Skeletal muscle cell (primary cell): ENCODE measurements around the gene CYP11A1.

Source experiments
- DNase-seq: peaks from one replicate; pipeline ENCODE4 v3.0.0-alpha.2; 2010; ENCODE audit warnings: low read depth
- H3K4me3 ChIP-seq: 2 replicates; pipeline ENCODE4 v1.5.1; 2011; ENCODE audit warnings: low read depth, mild to moderate bottlenecking, control low read depth, low read length, moderate library complexity

CYP11A1 gene

DNA sequence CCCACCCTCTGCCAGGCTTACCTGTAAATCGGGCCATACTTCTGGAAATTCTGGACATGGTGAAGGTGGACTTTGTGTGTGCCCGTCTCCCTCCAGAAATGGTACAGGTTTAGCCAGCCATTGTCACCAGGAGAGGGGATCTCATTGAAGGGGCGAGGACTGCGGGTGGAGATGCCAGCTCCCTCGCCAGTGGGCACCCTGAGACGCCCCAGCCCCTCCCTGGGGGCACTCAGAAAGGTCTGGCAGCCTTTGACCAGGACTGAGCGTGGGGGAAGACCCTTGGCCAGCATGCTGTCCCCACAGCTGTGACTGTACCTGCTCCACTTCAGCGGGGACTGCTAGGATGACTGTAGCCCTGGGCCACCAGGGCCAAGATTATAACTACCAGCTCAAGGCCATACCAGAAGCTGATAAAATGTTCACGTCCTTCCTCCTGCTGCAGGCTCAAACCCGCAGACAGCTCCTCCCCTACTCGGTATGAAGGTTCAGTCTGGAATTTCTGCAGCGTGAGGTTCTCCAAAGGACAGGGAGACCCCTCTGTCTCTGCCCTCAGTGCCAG lies at the start of gene CYP11A1:
TSS of gene CYP11A1 (minus strand) at position 351 of the 559 bp plus-strand sequence. CDS start at position 290, 61 bp downstream.
- no peak within 1 kb of the TSS for H3K4me3 ChIP-seq
- DNase-seq = no peak

DNA sequence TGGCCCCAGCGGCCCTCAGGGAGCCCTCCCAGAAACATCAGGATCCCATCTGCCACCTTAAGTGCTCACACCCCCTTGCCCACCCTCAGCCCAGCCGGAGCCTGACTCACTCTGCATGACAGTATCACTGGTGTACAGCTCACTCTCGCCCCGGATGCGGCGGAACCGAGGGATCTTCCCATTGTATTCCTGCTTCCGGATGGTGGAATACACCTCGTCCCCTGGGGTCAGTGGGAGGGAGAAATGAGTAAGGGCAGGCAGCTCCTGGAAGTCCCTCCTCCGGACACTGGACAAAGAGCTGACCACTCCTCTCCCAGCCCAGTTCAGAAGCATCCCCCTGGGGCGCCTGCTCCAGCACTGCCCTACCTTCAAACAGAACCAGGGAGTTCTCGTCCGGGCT lies 49.8 kb upstream of the CYP11A1 start:
- H3K4me3 ChIP-seq = no peak overlapping the region
- DNase-seq = peak; percentile 55

DNA sequence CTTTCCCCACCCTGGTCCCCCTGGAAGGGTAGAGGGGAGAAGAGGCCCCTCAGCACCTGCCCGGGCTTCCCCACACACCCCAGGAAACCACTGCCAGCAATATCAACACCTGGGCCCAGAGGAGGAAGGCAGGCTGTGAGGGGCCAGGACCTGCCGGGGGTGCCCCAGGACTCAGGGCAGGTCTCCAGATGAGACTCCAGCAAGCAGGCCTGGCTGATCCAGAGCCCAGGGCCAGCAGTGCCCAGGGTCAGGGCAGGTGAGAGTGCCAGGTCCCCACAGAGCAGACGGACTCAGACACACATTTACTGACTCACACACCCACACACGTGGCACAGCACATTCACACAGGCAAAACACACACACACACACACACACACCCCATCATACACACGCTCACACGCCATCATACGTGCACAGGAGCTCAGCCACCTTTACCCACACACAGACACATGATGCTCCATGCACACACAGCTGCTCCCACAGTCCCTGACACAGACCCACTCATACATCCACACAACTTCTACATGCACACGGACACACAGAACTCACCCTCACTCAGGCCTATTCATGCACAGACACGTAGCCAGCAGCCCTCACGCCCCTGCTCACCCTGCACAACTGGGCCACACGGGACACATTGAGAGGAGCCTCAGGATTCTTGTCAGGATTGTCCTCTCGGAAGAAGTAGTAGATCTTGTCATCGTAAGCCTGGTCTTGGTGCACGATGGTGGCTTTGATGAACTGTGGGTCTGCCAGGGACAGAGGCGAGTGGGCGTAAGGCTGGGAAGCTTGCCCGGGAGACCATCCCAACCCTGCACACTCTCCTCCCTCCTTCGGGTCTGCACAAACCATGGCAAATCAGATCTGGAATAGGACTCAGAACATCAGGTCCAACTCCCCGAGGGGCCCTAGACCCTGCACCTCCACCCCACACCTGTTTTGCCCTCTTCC lies 48.8 kb upstream of the CYP11A1 start:
- H3K4me3 ChIP-seq = no peak overlapping the region
- DNase-seq = no peak

DNA sequence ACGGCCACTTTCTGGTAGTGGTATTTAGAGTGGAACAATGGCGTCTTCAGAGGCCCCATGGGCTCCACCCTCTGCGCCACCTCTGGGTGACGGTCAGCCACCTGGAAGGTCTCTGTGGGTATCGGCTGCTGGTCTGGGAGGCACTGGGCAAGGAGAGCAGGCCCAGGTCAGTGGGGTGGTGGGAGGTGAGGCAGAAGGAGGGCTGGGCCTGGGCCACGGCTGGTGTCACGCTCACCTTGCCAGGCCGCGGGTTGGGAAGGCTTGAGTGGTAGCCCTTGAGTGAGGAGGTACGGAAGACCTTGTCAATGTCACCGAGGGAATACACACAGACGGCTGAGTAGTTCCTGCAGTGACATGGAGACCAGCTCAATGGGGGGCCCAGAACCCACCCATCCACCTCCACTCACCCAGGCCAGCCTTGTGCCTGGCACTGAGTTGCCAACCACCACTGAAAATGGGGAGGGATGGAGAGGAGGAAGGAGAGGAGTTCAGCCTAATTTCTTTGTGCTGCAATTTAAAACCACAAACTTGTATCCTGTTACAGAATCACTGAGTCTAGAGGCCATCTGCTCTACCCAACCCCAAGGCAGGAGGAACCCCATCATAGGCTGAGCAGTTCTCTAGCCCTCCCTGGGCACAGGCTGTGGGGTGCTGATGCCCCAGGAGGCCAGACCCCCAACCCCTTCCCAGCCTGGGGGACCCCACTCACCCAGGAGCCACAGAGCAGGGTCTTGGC lies 47.3 kb upstream of the CYP11A1 start:
- no peak for DNase-seq
- H3K4me3 ChIP-seq = no peak overlapping the region

- no peak for DNase-seq
- H3K4me3 ChIP-seq = no peak overlapping the region
Observed at GRCh38 chr15:74414081-74414580, 46.7 kb upstream of the CYP11A1 start.

- H3K4me3 ChIP-seq = no peak overlapping the region
- no peak for DNase-seq
Observed at GRCh38 chr15:74413350-74414080, 46.1 kb upstream of the CYP11A1 start.

DNA sequence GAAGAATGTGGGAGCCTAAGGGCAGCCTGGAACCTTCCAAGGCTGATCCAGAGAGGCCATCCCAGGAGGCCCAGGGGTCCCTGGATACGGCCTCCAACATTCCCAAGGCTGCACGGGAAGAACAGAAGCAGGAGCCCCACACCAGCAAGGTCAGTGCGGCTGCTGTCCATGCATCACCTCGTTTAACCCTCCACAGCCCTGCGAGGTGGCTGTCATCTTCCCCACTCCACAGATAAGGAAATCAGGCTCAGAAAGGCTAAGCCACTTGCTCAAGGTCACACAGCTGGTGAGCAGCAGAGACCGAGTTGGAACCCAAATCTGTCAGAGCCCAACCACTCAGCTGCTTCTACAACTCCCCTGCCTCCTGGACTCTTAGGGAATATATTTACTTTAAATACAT lies 44.7 kb upstream of the CYP11A1 start:
- DNase-seq = no peak
- no peak overlapping the region for H3K4me3 ChIP-seq

- no peak overlapping the region for H3K4me3 ChIP-seq
- DNase-seq = no peak
Observed at GRCh38 chr15:74411686-74412085, 44.2 kb upstream of the CYP11A1 start.

GRCh38 chr15:74410502-74410901 lies 43.1 kb upstream of the CYP11A1 start:
- H3K4me3 ChIP-seq = no peak overlapping the region
- no peak for DNase-seq

- no peak overlapping the region for H3K4me3 ChIP-seq
- no peak for DNase-seq
Observed at GRCh38 chr15:74409225-74409624, 41.8 kb upstream of the CYP11A1 start.

GRCh38 chr15:74408815-74409214 lies 41.4 kb upstream of the CYP11A1 start:
- H3K4me3 ChIP-seq = no peak overlapping the region
- no peak for DNase-seq

- H3K4me3 ChIP-seq = no peak overlapping the region
Observed at GRCh38 chr15:74408385-74408784, 40.9 kb upstream of the CYP11A1 start.

GRCh38 chr15:74406992-74407705 lies 39.7 kb upstream of the CYP11A1 start:
- H3K4me3 ChIP-seq = no peak overlapping the region
- DNase-seq = peak; percentile 85

More at GRCh38 chr15:74408385-74408784, 40.9 kb upstream of the CYP11A1 start:
- no peak for DNase-seq

DNA sequence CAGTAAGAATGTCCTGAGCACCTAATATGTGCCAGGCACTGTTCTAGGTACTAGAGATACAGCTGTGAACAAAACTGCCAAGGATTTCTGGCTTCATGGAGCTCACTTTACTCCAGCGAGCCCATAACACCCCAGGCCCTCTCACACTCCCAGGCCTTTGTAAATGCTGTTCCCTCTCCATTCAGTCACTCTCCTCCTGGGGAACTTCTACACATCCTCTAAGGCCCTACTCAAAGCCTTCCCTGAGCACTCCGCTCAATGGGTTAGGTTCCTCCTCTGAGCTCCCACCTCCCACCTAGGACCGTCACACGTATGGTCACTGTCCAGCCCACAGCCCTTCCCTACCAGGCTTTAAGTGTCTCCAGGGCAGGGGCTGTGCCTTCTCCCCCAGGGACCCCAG lies 39.1 kb upstream of the CYP11A1 start:
- no peak overlapping the region for H3K4me3 ChIP-seq
- DNase-seq = no peak

- no peak overlapping the region for H3K4me3 ChIP-seq
- DNase-seq = no peak
Observed at GRCh38 chr15:74405823-74406222, 38.4 kb upstream of the CYP11A1 start.

DNA sequence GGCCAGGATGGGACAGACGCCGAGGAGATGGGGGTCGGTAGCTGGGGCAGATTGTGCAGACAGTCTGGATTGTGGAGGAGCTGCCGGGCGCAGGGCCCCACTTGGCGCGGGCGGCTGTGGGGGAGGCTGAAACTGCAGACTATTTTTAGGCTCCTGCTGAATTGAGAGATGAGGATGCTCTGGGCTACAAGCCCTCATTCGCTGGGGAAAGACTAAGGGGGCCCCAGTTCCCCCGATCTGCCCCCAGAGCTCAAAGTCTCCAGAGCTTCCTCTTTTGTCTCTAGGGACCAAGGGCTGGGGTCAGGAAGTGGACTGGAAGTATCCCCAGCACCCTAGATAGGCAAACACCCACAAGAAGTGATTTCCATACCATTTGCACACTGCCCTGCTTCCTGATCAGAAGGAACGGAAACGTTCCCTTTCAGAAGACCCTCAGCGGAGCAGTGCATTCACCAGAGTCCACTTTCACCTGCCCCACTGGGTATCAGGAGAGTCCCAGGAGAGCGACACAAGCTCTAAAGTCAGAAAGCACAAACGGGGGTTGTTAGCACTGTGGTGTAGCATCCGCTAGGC lies 36.6 kb upstream of the CYP11A1 start:
- no peak overlapping the region for H3K4me3 ChIP-seq
- no peak for DNase-seq

DNA sequence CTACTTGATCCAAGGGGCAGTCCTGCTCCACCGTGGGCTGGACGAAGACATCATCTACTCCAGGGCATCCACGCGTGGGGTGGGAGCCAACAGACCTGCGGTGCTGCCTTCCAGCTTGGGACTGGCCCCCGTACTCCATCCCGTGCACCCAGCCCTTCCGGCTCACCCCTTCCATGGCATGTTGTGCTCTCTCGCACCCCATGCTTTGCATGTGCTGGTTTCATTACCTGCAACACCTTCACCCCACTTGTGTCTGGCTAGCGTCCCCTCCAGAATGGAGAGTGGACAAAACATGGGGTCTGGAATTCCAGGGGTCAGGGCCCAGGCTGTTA lies 36.1 kb upstream of the CYP11A1 start:
- no peak overlapping the region for H3K4me3 ChIP-seq
- DNase-seq = no peak

DNA sequence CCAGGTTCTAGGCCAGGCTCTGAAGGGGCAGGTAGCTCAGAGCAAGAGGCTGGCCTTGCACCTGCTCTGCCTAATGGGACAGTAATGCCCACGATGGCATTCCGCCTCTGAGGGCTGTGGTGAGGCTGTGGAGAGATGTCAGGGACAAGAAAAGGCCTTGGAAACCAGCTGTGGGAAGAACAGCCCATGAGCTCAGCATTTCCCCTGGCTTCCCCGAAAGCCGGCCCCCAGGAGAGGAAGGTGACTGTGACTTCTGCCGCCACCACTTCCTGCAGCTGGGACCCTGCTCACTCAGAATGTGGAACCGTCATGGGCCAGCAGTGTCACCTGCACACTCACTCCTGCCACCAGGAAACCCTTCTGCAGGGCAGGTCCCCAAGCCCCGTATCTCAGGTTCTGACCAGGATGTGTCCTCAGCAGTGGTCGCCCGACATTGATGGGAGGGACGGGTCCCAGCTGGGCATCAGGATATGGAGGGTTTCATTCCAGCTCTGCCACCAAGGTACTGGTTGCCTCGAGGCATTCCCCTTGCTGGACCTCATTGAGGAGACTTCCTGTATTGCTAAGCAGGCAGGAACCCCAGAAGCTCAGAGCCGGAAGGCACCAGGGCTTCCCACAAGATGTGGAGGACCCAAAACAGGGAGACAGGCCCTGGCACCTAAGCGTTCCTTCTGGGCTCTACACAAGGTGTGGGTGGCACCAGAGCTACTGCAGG lies 35.6 kb upstream of the CYP11A1 start:
- no peak overlapping the region for H3K4me3 ChIP-seq
- DNase-seq = no peak
